ENCODE data around the gene JPH2.

DNA sequence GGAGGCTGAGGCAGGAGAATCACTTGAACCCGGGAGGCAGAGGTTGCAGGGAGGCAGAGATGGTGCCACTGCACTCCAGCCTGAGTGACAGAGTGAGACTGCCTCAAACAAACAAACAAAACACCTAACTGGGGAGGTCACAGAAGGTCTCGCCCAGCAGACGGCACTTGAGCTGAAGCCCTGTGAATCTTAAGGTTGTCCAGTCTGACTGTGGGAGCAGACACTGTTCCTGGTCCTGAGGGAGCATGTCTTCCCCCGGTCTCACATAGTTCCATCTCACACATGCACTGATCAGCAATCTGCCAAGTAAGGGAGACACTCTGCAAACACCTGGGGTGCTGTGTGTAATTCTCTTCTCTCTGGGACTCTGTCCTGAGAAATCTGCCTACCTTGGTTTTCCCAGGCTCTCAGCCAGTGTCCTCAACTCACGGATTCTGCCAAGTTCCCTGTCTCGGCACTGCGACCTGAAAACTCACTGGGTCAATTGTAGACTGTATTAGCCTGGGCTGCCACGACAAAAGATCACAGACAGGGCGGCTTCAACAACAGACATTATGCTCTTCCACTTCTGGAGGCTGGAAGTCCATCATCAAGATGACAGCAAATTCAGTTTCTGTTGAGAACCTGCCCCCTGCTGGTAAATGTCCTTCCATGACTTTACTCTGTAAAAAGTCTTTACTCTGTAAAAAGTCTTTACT, 94.3 kb downstream of the JPH2 start:
- TF ChIP-seq, protein P1, sequence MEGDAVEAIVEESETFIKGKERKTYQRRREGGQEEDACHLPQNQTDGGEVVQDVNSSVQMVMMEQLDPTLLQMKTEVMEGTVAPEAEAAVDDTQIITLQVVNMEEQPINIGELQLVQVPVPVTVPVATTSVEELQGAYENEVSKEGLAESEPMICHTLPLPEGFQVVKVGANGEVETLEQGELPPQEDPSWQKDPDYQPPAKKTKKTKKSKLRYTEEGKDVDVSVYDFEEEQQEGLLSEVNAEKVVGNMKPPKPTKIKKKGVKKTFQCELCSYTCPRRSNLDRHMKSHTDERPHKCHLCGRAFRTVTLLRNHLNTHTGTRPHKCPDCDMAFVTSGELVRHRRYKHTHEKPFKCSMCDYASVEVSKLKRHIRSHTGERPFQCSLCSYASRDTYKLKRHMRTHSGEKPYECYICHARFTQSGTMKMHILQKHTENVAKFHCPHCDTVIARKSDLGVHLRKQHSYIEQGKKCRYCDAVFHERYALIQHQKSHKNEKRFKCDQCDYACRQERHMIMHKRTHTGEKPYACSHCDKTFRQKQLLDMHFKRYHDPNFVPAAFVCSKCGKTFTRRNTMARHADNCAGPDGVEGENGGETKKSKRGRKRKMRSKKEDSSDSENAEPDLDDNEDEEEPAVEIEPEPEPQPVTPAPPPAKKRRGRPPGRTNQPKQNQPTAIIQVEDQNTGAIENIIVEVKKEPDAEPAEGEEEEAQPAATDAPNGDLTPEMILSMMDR (IDR thresholded peaks at IDR 0.05; ENCODE audit: insufficient read depth, low read length, poor library complexity, severe bottlenecking) = peak; percentile 39
- no peak for TF ChIP-seq EZH2phosphoT487 (conservative IDR thresholded peaks at IDR 0.05; ENCODE audit: low read length)

Measured in SU-DHL-6 (cell line).